Activated B cell treated with CpG ODN at 0.5 μM for 24 hours (primary cell): ENCODE results near the gene XCL2. TPM values are rescaled to one million over a fixed set of nuclear protein-coding genes. Genes with fewer than 3 reads are reported as not detected.
"Not testable (repeated sequence)": the region's sequence is repeated elsewhere in the genome, so short reads cannot be mapped to it uniquely, and the experiment has no call there.

ENCODE experiments used
- ATAC-seq: fragments of 200-7000 bp; cut with Tn5 transposase; one replicate; pipeline ENCODE4 v1.10.0; 2021; ENCODE audit warnings: low read depth, mild to moderate bottlenecking, moderate library complexity
- CTCF ChIA-PET: fragments of 350-600 bp; sonication (Branson Sonifier 250); formaldehyde crosslinking; loops from one replicate; lab custom pipeline; 2021; ENCODE audit warnings: antibody characterized with exemption; lab: Charles Lee
- POLR2A ChIA-PET: fragments of 350-600 bp; sonication (Branson Sonifier 250); formaldehyde crosslinking; loops from one replicate; lab custom pipeline; 2021; ENCODE audit warnings: antibody characterized with exemption; lab: Charles Lee
- DNase-seq: peaks from one replicate; pipeline ENCODE4 v3.0.0; 2022
- H3K27ac Mint-ChIP-seq: one replicate; pipeline ENCODE4 v1.8.0; 2020; ENCODE audit warnings: mixed read lengths
- H3K27me3 Mint-ChIP-seq: one replicate; pipeline ENCODE4 v1.8.0; 2021; ENCODE audit warnings: mixed read lengths
- H3K36me3 Mint-ChIP-seq: one replicate; pipeline ENCODE4 v1.8.0; 2021; ENCODE audit warnings: low read depth, mixed read lengths
- H3K4me1 Mint-ChIP-seq: one replicate; pipeline ENCODE4 v1.8.0; 2021; ENCODE audit warnings: mixed read lengths
- H3K4me3 Mint-ChIP-seq: one replicate; pipeline ENCODE4 v1.8.0; 2020; ENCODE audit warnings: mild to moderate bottlenecking, mixed read lengths
- H3K9me3 Mint-ChIP-seq: one replicate; pipeline ENCODE4 v1.8.0; 2020; ENCODE audit warnings: mixed read lengths
- CTCF ChIP-seq: fragments of 200-600 bp; IDR thresholded peaks from one replicate; pipeline ENCODE4 v1.8.0; 2022; ENCODE audit warnings: antibody characterized with exemption, mild to moderate bottlenecking
- intact Hi-C: fragments of 100-400 bp; cut with micrococcal nuclease; formaldehyde crosslinking; loops from one replicate; pipeline ENCODE4 v1.15.1; 2024
- total RNA-seq: library from RNA; stranded (reverse); gene quantifications from 2 replicates; pipeline ENCODE4 v1.2.3, GENCODE V29; 2022

Gene XCL2
- total RNA-seq, 1 donor from 2014 or later = not detected

GRCh38 chr1:168554603-168555483, 11.0 kb upstream of the XCL2 start:
- CTCF ChIA-PET = no interaction called here
- Mint-ChIP-seq H3K4me1 (no peaks in the 10 kb centered on the region), H3K4me3 (no peak overlapping the region), H3K9me3 (peaks cover 2% of the 10 kb centered on the region), H3K27me3 (peaks cover 2% of the 10 kb centered on the region), H3K27ac (no peak overlapping the region), H3K36me3 (no peaks in the 10 kb centered on the region)
- POLR2A ChIA-PET = no interaction called here
- no peak for DNase-seq
- intact Hi-C loops = no loop called here
- no peak for ATAC-seq
- no peak for TF ChIP-seq CTCF

GRCh38 chr1:168553680-168554553, 10.1 kb upstream of the XCL2 start:
- CTCF ChIA-PET = no interaction called here
- Mint-ChIP-seq H3K4me3 (no peak overlapping the region), H3K36me3 (no peaks in the 10 kb centered on the region), H3K4me1 (no peaks in the 10 kb centered on the region), H3K27ac (no peak overlapping the region), H3K9me3 (peaks cover 2% of the 10 kb centered on the region), H3K27me3 (peaks cover 2% of the 10 kb centered on the region)
- DNase-seq = no peak
- intact Hi-C loops = no loop called here
- POLR2A ChIA-PET = no interaction called here
- no peak for TF ChIP-seq CTCF
- no peak for ATAC-seq

GRCh38 chr1:168552961-168553360, 9.2 kb upstream of the XCL2 start:
- intact Hi-C loops = no loop called here
- CTCF ChIA-PET = no interaction called here
- TF ChIP-seq CTCF = no peak
- Mint-ChIP-seq H3K27ac (no peak overlapping the region), H3K27me3 (peaks cover 2% of the 10 kb centered on the region), H3K4me1 (no peaks in the 10 kb centered on the region), H3K4me3 (no peak overlapping the region), H3K36me3 (no peaks in the 10 kb centered on the region), H3K9me3 (peaks cover 2% of the 10 kb centered on the region)
- no peak for DNase-seq
- POLR2A ChIA-PET = no interaction called here
- ATAC-seq = no peak

GRCh38 chr1:168551688-168552087, 7.9 kb upstream of the XCL2 start:
- intact Hi-C loops = no loop called here
- TF ChIP-seq CTCF = no peak
- Mint-ChIP-seq H3K36me3 (no peaks in the 10 kb centered on the region), H3K27me3 (peaks cover 2% of the 10 kb centered on the region), H3K4me1 (no peaks in the 10 kb centered on the region), H3K9me3 (peaks cover 2% of the 10 kb centered on the region), H3K4me3 (no peak overlapping the region), H3K27ac (no peak overlapping the region)
- ChIA-PET CTCF (no interaction called here), POLR2A (no interaction called here)
- ATAC-seq = no peak
- no peak for DNase-seq

- Mint-ChIP-seq H3K27ac (no peak overlapping the region), H3K4me3 (no peak overlapping the region), H3K4me1 (no peaks in the 10 kb centered on the region), H3K27me3 (peaks cover 2% of the 10 kb centered on the region), H3K9me3 (peaks cover 2% of the 10 kb centered on the region), H3K36me3 (no peaks in the 10 kb centered on the region)
- intact Hi-C loops = no loop called here
- no peak for TF ChIP-seq CTCF
- ATAC-seq (no peak), DNase-seq (no peak)
- ChIA-PET CTCF (no interaction called here), POLR2A (no interaction called here)
Measured at GRCh38 chr1:168550971-168551370, 7.2 kb upstream of the XCL2 start.

- H3K4me3 Mint-ChIP-seq, ATAC-seq, H3K36me3 Mint-ChIP-seq, intact Hi-C loops, DNase-seq, H3K9me3 Mint-ChIP-seq, H3K27ac Mint-ChIP-seq, H3K27me3 Mint-ChIP-seq, H3K4me1 Mint-ChIP-seq, CTCF ChIA-PET, POLR2A ChIA-PET: not testable (repeated sequence)
Measured at GRCh38 chr1:168546553-168546895, 2.7 kb upstream of the XCL2 start.

GRCh38 chr1:168545678-168546552, 2.1 kb upstream of the XCL2 start:
- DNase-seq, H3K36me3 Mint-ChIP-seq: not testable (repeated sequence)

More at GRCh38 chr1:168545678-168546552, 2.1 kb upstream of the XCL2 start:
- ATAC-seq, H3K27ac Mint-ChIP-seq, intact Hi-C loops, H3K27me3 Mint-ChIP-seq, H3K4me3 Mint-ChIP-seq, CTCF ChIA-PET, H3K4me1 Mint-ChIP-seq, POLR2A ChIA-PET, H3K9me3 Mint-ChIP-seq: not testable (repeated sequence)
